Measurements from ENCODE around the gene FAM170B.

FAM170B gene

GRCh38 chr10:49103761-49104160 is 30.1 kb downstream of the FAM170B start:
- ATAC-seq (ENCODE audit: low read depth) (no peak), DNase-seq (ENCODE audit: low spot score in 2 of 2) (no peak)
- H3K4me3 Mint-ChIP-seq = no peak overlapping the region
- peaks cover 1% of the 10 kb centered on the region for H3K9me3 Mint-ChIP-seq
- no peaks in the 10 kb centered on the region for H3K36me3 Mint-ChIP-seq
- H3K27ac Mint-ChIP-seq = no peak overlapping the region
- peaks cover 11% of the 10 kb centered on the region for H3K27me3 Mint-ChIP-seq
- H3K4me1 Mint-ChIP-seq = peaks cover 7% of the 10 kb centered on the region

- Mint-ChIP-seq H3K4me3 (no peak overlapping the region), H3K4me1 (no peaks in the 10 kb centered on the region), H3K27ac (no peak overlapping the region), H3K27me3 (peaks cover 7% of the 10 kb centered on the region), H3K9me3 (peaks cover 1% of the 10 kb centered on the region), H3K36me3 (no peaks in the 10 kb centered on the region)
- DNase-seq (ENCODE audit: low spot score in 2 of 2) (no peak), ATAC-seq (ENCODE audit: low read depth) (no peak)
Observed at GRCh38 chr10:49099046-49099445, 34.8 kb downstream of the FAM170B start.

- Mint-ChIP-seq H3K36me3 (no peaks in the 10 kb centered on the region), H3K27me3 (peaks cover 7% of the 10 kb centered on the region), H3K9me3 (peaks cover 1% of the 10 kb centered on the region), H3K27ac (no peak overlapping the region), H3K4me1 (no peaks in the 10 kb centered on the region), H3K4me3 (no peak overlapping the region)
- DNase-seq (ENCODE audit: low spot score in 2 of 2) (no peak), ATAC-seq (ENCODE audit: low read depth) (no peak)
Observed at GRCh38 chr10:49096890-49097445, 36.9 kb downstream of the FAM170B start.

- no peak overlapping the region for H3K4me3 Mint-ChIP-seq
- H3K27me3 Mint-ChIP-seq = peaks cover 8% of the 10 kb centered on the region
- ATAC-seq (ENCODE audit: low read depth) = no peak
- no peak for DNase-seq (ENCODE audit: low spot score in 2 of 2)
- H3K36me3 Mint-ChIP-seq = no peaks in the 10 kb centered on the region
- no peaks in the 10 kb centered on the region for H3K4me1 Mint-ChIP-seq
- H3K9me3 Mint-ChIP-seq = no peaks in the 10 kb centered on the region
- H3K27ac Mint-ChIP-seq = no peak overlapping the region
Observed at GRCh38 chr10:49094646-49095045, 39.2 kb downstream of the FAM170B start.

GRCh38 chr10:49093922-49094321 is 39.9 kb downstream of the FAM170B start:
- no peak overlapping the region for H3K27ac Mint-ChIP-seq
- peaks cover 8% of the 10 kb centered on the region for H3K27me3 Mint-ChIP-seq
- no peak overlapping the region for H3K4me3 Mint-ChIP-seq
- no peaks in the 10 kb centered on the region for H3K36me3 Mint-ChIP-seq
- DNase-seq (ENCODE audit: low spot score in 2 of 2) (no peak), ATAC-seq (ENCODE audit: low read depth) (no peak)
- H3K9me3 Mint-ChIP-seq = no peaks in the 10 kb centered on the region
- H3K4me1 Mint-ChIP-seq = no peaks in the 10 kb centered on the region

DNA sequence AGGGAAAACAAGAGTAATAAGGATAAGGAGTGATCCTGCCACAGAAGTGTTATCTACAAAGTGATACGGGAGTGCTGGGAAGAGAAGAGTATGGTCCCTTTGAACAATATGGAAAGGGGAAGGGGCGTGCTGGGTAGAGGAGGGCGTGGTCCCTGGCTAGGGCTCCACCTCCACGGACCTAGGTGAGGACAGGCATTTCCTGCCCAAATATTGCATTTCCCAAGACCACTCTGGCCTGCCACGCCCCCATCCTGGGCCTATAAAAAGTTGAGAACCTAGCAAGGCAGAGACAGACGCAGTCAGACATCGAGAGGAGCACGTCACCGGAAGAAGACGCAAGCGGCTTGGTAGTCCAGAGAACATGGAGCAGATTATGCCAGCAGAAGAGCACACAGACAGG is 41.3 kb downstream of the FAM170B start:
- no peak overlapping the region for H3K4me3 Mint-ChIP-seq

DNA sequence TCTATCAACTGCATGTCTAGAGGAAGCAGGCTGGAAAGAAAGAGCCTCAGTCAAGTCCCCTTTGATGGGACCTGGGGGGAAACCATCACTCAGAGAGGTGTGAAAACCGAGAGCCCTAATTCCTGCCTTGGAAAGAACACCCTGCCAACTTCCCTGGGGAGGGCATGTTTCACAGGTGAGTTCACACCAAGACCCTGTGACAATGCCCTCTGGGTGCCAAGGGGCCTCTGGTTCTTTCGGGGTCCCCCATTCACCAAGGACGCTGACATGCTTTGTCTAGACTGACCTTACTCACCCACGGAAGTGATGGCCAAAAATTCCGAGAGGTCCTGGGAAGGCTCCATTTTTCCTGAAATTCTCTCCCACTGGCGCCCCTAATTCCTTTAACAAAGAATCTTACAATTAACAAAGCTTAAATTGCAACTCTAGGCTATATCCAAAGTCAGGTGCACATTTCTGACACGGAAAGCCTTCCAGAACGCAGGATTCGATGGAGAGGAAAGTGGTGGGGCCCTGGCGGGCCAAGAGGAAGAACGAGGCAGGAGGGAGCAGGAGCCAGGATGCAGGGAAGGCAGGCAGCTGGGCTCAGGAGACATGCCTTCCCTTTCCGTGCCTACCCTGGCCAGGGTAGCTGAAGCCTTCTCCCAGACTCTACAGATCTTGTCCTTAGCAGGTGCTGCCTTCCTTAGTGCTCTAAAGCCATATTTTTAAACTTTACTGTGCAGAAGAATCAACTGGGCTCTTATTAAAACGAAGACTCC is 42.2 kb downstream of the FAM170B start:
- Mint-ChIP-seq H3K27me3 (peaks cover 5% of the 10 kb centered on the region), H3K27ac (no peak overlapping the region), H3K4me1 (no peaks in the 10 kb centered on the region), H3K9me3 (peaks cover 5% of the 10 kb centered on the region), H3K4me3 (no peak overlapping the region), H3K36me3 (no peaks in the 10 kb centered on the region)
- no peak for DNase-seq (ENCODE audit: low spot score in 2 of 2)
- no peak for ATAC-seq (ENCODE audit: low read depth)

More for the DNA sequence above, 41.3 kb downstream of the FAM170B start:
- Mint-ChIP-seq H3K27me3 (peaks cover 5% of the 10 kb centered on the region), H3K4me1 (no peaks in the 10 kb centered on the region), H3K27ac (no peak overlapping the region), H3K9me3 (peaks cover 2% of the 10 kb centered on the region), H3K36me3 (no peaks in the 10 kb centered on the region)
- ATAC-seq (ENCODE audit: low read depth) (no peak), DNase-seq (ENCODE audit: low spot score in 2 of 2) (no peak)

- ATAC-seq (ENCODE audit: low read depth) (no peak), DNase-seq (ENCODE audit: low spot score in 2 of 2) (no peak)
- H3K36me3 Mint-ChIP-seq = no peaks in the 10 kb centered on the region
- H3K4me3 Mint-ChIP-seq = no peak overlapping the region
- no peak overlapping the region for H3K27ac Mint-ChIP-seq
- no peaks in the 10 kb centered on the region for H3K4me1 Mint-ChIP-seq
- H3K27me3 Mint-ChIP-seq = peaks cover 5% of the 10 kb centered on the region
- H3K9me3 Mint-ChIP-seq = peaks cover 6% of the 10 kb centered on the region
Observed at GRCh38 chr10:49090696-49091380, 43.0 kb downstream of the FAM170B start.

DNA sequence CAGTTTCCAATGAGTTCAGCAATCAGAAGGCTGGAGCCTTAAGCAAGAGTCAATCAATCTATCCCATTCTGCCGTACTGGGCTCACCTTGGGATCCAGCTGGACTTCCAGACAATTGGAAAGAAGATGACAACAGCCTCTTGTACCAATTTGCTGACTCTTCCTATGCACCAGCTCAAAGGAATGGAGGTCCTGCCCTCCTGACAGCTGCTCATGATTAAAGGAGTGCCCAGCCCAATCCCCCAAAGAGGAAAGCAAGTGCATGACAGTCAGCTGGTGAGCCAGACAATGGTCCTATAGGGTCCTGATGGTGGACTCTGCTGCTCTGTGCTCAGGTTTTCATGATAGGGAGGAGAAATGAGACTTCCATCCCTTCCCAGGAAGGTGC is 43.6 kb downstream of the FAM170B start:
- ATAC-seq (ENCODE audit: low read depth) = no peak
- Mint-ChIP-seq H3K4me1 (no peaks in the 10 kb centered on the region), H3K9me3 (peaks cover 6% of the 10 kb centered on the region), H3K4me3 (no peak overlapping the region), H3K27ac (no peak overlapping the region), H3K27me3 (peaks cover 3% of the 10 kb centered on the region), H3K36me3 (no peaks in the 10 kb centered on the region)
- no peak for DNase-seq (ENCODE audit: low spot score in 2 of 2)

DNA sequence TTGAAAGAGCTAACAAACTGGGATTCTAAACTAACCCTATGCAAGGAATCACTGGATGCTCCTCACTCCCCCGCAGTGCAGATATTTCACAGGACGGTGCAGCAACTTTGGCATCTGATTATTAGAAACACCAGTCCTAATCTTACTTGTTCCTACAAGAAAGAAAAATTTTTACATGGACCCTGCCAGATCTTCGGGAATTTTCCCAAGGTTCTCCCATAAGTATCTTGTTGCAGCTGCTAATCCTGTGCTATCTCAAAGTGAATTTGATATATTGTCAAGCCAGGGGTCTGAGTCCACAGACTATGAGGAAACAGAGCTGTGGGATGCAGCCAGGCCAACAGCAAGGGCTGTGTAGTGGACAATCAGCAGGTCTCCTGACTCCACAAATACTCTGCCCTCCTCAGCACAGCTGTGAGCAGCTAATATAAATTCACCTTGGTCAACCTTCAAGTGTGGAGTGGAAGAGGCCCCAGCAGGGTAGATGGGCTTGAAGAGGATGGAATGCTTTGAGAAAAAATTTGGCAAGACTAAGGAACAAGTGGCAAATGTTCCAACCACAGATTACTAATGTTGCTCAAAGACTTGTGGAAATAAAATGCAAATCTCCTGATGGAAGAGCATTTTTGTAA is 44.1 kb downstream of the FAM170B start:
- ATAC-seq (ENCODE audit: low read depth) (no peak), DNase-seq (ENCODE audit: low spot score in 2 of 2) (no peak)
- Mint-ChIP-seq H3K36me3 (no peaks in the 10 kb centered on the region), H3K4me1 (no peaks in the 10 kb centered on the region), H3K27me3 (peaks cover 3% of the 10 kb centered on the region), H3K27ac (no peak overlapping the region), H3K4me3 (no peak overlapping the region), H3K9me3 (peaks cover 6% of the 10 kb centered on the region)

GRCh38 chr10:49089152-49089551 is 44.7 kb downstream of the FAM170B start:
- H3K27ac Mint-ChIP-seq = no peak overlapping the region
- peaks cover 3% of the 10 kb centered on the region for H3K27me3 Mint-ChIP-seq
- H3K4me3 Mint-ChIP-seq = no peak overlapping the region
- H3K4me1 Mint-ChIP-seq = no peaks in the 10 kb centered on the region
- no peaks in the 10 kb centered on the region for H3K36me3 Mint-ChIP-seq
- peaks cover 6% of the 10 kb centered on the region for H3K9me3 Mint-ChIP-seq
- ATAC-seq (ENCODE audit: low read depth) = no peak
- no peak for DNase-seq (ENCODE audit: low spot score in 2 of 2)

GRCh38 chr10:49086889-49087288 is 46.9 kb downstream of the FAM170B start:
- no peaks in the 10 kb centered on the region for H3K4me1 Mint-ChIP-seq
- no peak overlapping the region for H3K4me3 Mint-ChIP-seq
- H3K9me3 Mint-ChIP-seq = peaks cover 6% of the 10 kb centered on the region
- ATAC-seq (ENCODE audit: low read depth) (no peak), DNase-seq (ENCODE audit: low spot score in 2 of 2) (no peak)
- H3K27ac Mint-ChIP-seq = no peak overlapping the region
- H3K36me3 Mint-ChIP-seq = no peaks in the 10 kb centered on the region
- H3K27me3 Mint-ChIP-seq = peaks cover 4% of the 10 kb centered on the region

- no peaks in the 10 kb centered on the region for H3K36me3 Mint-ChIP-seq
- H3K27ac Mint-ChIP-seq = no peak overlapping the region
- H3K27me3 Mint-ChIP-seq = peaks cover 3% of the 10 kb centered on the region
- peaks cover 6% of the 10 kb centered on the region for H3K9me3 Mint-ChIP-seq
- H3K4me1 Mint-ChIP-seq = no peaks in the 10 kb centered on the region
- DNase-seq (ENCODE audit: low spot score in 2 of 2) = no peak
- ATAC-seq (ENCODE audit: low read depth) = no peak
- no peak overlapping the region for H3K4me3 Mint-ChIP-seq
Observed at GRCh38 chr10:49083261-49083660, 50.6 kb downstream of the FAM170B start.

- H3K4me3 Mint-ChIP-seq = no peak overlapping the region
- H3K27me3 Mint-ChIP-seq = peaks cover 3% of the 10 kb centered on the region
- no peaks in the 10 kb centered on the region for H3K36me3 Mint-ChIP-seq
- H3K4me1 Mint-ChIP-seq = no peaks in the 10 kb centered on the region
- peaks cover 6% of the 10 kb centered on the region for H3K9me3 Mint-ChIP-seq
- ATAC-seq (ENCODE audit: low read depth) (no peak), DNase-seq (ENCODE audit: low spot score in 2 of 2) (peak in 1 of 2 donors; percentile 4)
- H3K27ac Mint-ChIP-seq = no peak overlapping the region
Observed at GRCh38 chr10:49082766-49083165, 51.1 kb downstream of the FAM170B start.
